Uterus (tissue), 2 donors: ENCODE measurements around the gene GTF2F1.

ENCODE experiments used
- POLR2A ChIP-seq, 2 donors: fragments of 450-650 bp; IDR thresholded peaks; one replicate each; pipeline ENCODE4 v1.6.1; 2016; ENCODE audit warnings: antibody characterized with exemption in 2 of 2, mild to moderate bottlenecking in 1 of 2, moderate library complexity in 1 of 2
- TF ChIP-seq, protein P1 (sequence below), 4 experiments: fragments of 200-600 bp in 2 of 4; fragments of 450-650 bp in 2 of 4; sonication (generic) in 2 of 4; IDR thresholded peaks; one replicate each; pipeline ENCODE4 v1.5.1; 2016 to 2019; ENCODE audit warnings: antibody characterized with exemption in 4 of 4, mild to moderate bottlenecking in 2 of 4, moderate library complexity in 1 of 4

DNA sequence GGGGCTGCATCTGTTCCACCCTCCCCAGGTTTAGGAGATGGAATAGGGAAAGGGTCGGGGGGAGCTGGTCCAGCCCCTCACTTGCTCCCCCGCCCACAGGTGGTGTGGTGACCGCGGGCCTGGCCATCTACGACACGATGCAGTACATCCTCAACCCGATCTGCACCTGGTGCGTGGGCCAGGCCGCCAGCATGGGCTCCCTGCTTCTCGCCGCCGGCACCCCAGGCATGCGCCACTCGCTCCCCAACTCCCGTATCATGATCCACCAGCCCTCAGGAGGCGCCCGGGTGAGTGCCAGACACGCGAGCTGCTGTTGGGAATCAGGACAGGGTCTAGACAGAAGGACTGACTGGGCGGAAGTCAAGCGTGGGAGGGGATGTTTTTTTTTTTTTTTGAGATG is 28.6 kb downstream of the GTF2F1 start:
- TF ChIP-seq, protein P1, sequence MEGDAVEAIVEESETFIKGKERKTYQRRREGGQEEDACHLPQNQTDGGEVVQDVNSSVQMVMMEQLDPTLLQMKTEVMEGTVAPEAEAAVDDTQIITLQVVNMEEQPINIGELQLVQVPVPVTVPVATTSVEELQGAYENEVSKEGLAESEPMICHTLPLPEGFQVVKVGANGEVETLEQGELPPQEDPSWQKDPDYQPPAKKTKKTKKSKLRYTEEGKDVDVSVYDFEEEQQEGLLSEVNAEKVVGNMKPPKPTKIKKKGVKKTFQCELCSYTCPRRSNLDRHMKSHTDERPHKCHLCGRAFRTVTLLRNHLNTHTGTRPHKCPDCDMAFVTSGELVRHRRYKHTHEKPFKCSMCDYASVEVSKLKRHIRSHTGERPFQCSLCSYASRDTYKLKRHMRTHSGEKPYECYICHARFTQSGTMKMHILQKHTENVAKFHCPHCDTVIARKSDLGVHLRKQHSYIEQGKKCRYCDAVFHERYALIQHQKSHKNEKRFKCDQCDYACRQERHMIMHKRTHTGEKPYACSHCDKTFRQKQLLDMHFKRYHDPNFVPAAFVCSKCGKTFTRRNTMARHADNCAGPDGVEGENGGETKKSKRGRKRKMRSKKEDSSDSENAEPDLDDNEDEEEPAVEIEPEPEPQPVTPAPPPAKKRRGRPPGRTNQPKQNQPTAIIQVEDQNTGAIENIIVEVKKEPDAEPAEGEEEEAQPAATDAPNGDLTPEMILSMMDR (IDR thresholded peaks at IDR 0.05) = no peak
- no peak for TF ChIP-seq POLR2A (IDR thresholded peaks at IDR 0.05)
